Esophagus muscularis mucosa (tissue), 4 donors: ENCODE results near the gene SIGLEC10. TPM values are rescaled to one million over a fixed set of nuclear protein-coding genes. Genes with fewer than 3 reads are reported as not detected.
"Not testable (repeated sequence)": the region's sequence is repeated elsewhere in the genome, so short reads cannot be mapped to it uniquely, and the experiment has no call there.

Experiments used
- DNase-seq: peaks from one replicate; pipeline ENCODE4 v3.0.0-alpha.2; 2017; ENCODE audit errors: extremely low spot score
- H3K27ac ChIP-seq, 4 donors: fragments of 200-600 bp; sonication (generic); replicated peaks in 1 of 4; 1 replicate in 3 of 4; 2 replicates in 1 of 4; pipeline ENCODE4 v1.5.1; 2016 to 2019; ENCODE audit warnings: mild to moderate bottlenecking in 1 of 4
- H3K27me3 ChIP-seq, 4 donors: fragments of 200-600 bp; sonication (generic); one replicate each; pipeline versions ENCODE4 v1.5.1 to v1.6.0; 2016 to 2019
- H3K36me3 ChIP-seq, 4 donors: fragments of 200-600 bp; sonication (generic); one replicate each; pipeline ENCODE4 v1.5.1; 2016 to 2019
- H3K4me1 ChIP-seq, 4 donors: fragments of 200-600 bp; sonication (generic); one replicate each; pipeline ENCODE4 v1.5.1; 2016 to 2019
- H3K4me3 ChIP-seq, 4 donors: fragments of 200-600 bp; sonication (generic); 1 replicate in 2 of 4; 2 replicates in 2 of 4; pipeline ENCODE4 v1.5.1; 2016 to 2019; ENCODE audit warnings: mild to moderate bottlenecking in 4 of 4, moderate library complexity in 1 of 4
- H3K9me3 ChIP-seq, 4 donors: fragments of 200-600 bp; sonication (generic); 1 replicate in 3 of 4; 2 replicates in 1 of 4; pipeline ENCODE4 v1.5.1; 2016 to 2019
- CTCF ChIP-seq, 3 experiments: fragments of 200-600 bp in 2 of 3; fragments of 450-650 bp in 1 of 3; sonication (generic) in 2 of 3; IDR thresholded peaks; one replicate each; pipeline ENCODE4 v1.5.1; 2017 to 2019; ENCODE audit warnings: antibody characterized with exemption in 3 of 3, mild to moderate bottlenecking in 2 of 3, moderate library complexity in 1 of 3
- EP300 ChIP-seq: sonication (generic); formaldehyde crosslinking; IDR thresholded peaks from one replicate; pipeline ENCODE4 v1.6.1; 2017; ENCODE audit warnings: antibody characterized with exemption
- POLR2A ChIP-seq: fragments of 450-650 bp; IDR thresholded peaks from one replicate; pipeline ENCODE4 v1.6.1; 2017; ENCODE audit warnings: antibody characterized with exemption, moderate library complexity, mild to moderate bottlenecking, low read depth
- POLR2AphosphoS5 ChIP-seq, 2 donors: sonication (generic); formaldehyde crosslinking; IDR thresholded peaks; one replicate each; pipeline ENCODE4 v1.6.1; 2017; ENCODE audit warnings: antibody characterized with exemption in 2 of 2
- WGBS: methylation state at CpG from one replicate; pipeline ENCODE4 v1.1.5; 2018; 5-methylcytosine and 5-hydroxymethylcytosine counted together
- intact Hi-C: fragments of 100-400 bp; cut with DNase I; formaldehyde crosslinking; loops from one replicate; pipeline ENCODE4 v1.15.1; 2023
- total RNA-seq, 4 donors: library from RNA; depleted of rRNA; stranded (reverse); fragments of >200 nt; gene quantifications; one replicate each; pipeline versions ENCODE4 v1.1.0 to v1.2.1, GENCODE V29; 2016

Gene SIGLEC10
- total RNA-seq, 4 donors from 2014 or later, result 1.4 to 4.1 (median 2.4) TPM

DNA sequence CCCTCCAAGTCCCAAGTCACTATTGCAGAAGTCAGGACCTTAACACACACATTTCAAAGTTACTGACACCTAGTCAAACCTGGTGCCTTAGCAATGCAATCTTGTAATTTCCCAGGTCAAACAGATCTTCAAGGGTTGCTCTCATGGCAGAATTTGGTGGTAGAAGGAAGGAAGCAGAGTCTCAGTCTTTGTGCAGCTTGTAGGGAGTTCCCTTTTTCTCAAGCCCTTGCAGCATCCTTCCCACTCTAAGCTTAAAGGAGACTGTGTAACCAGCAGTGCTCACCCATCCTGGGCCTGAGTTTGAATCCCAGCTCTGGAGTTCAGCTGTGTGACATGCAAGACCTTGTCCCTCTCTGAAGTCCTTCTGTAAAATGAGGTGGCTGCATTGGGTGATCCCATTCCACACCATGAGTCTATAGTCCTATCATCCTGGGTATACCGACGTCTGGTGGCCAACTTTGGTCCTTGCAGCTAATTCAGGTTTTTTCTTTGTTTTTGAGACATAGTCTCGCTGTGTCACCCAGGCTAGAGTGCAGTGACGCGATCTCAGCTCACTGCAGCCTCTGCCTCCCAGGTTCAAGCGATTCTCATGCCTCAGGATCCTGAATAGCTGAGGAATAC lies 9.8 kb downstream of the SIGLEC10 start:
- peaks cover 0 to 43% (median 0%) of the 10 kb centered on the region in 4 donors for H3K27me3 ChIP-seq
- WGBS, result 52% methylated on average over 6 of the region's 6 CpGs
- H3K36me3 ChIP-seq, result no peaks in the 10 kb centered on the region
- no peak overlapping the region for H3K27ac ChIP-seq
- TF ChIP-seq EP300 (no peak), CTCF (IDR thresholded peaks at IDR 0.05) (peak; percentile 42 to 57 (median 51))
- H3K9me3 ChIP-seq, result peaks cover 0 to 3% (median 1%) of the 10 kb centered on the region in 4 donors
- H3K4me1 ChIP-seq, result no peaks in the 10 kb centered on the region
- intact Hi-C loops, result loop anchor here (5.0 kb wide), 1 partner anchor 70 kb away; no protein-coding TSS in a partner anchor
- DNase-seq, result no peak
- no peak overlapping the region for H3K4me3 ChIP-seq

DNA sequence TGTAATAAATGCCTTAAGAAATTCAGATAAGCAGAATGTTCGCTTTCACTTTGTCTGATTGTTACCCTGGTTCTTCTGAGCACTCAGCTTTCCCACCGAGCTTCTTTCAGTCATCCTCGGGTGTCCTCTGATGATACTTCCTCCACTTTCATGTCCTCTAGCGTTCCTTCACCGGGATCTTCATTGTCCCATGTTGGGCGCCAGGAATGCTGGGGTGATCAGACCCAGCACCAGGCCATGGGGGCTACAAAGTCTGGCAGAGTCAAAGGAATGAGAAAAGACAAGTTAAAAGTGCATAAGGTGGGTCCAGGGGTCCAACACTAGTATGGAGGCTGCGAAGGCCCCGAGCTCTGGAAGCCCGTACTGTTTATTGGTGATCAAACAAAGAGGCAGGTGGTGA lies 15.3 kb downstream of the SIGLEC10 start:
- no peak for DNase-seq
- Histone ChIP-seq H3K4me3 (no peak overlapping the region), H3K27me3 (peaks cover 0 to 22% (median 0%) of the 10 kb centered on the region in 4 donors), H3K36me3 (no peaks in the 10 kb centered on the region), H3K27ac (no peak overlapping the region), H3K4me1 (no peaks in the 10 kb centered on the region), H3K9me3 (peaks cover 0 to 14% (median 8%) of the 10 kb centered on the region in 4 donors)
- WGBS, result 97% methylated on average over 9 of the region's 9 CpGs
- TF ChIP-seq EP300 (no peak), POLR2A (no peak), CTCF (IDR thresholded peaks at IDR 0.05) (no peak), POLR2AphosphoS5 (IDR thresholded peaks at IDR 0.05) (no peak)
- intact Hi-C loops, result no loop called here

- H3K36me3 ChIP-seq, intact Hi-C loops, H3K4me3 ChIP-seq, H3K27ac ChIP-seq, H3K4me1 ChIP-seq, DNase-seq: not testable (repeated sequence)
- Histone ChIP-seq H3K9me3 (peaks cover 0 to 11% (median 8%) of the 10 kb centered on the region in 4 donors), H3K27me3 (peaks cover 0 to 19% (median 0%) of the 10 kb centered on the region in 4 donors)
- WGBS, result 92% methylated on average over 7 of the region's 7 CpGs
Observed at GRCh38 chr19:51399936-51400335, 17.5 kb downstream of the SIGLEC10 start.

GRCh38 chr19:51399231-51399630 lies 18.2 kb downstream of the SIGLEC10 start:
- intact Hi-C loops, result no loop called here
- peaks cover 0 to 11% (median 8%) of the 10 kb centered on the region in 4 donors for H3K9me3 ChIP-seq
- peaks cover 0 to 14% (median 0%) of the 10 kb centered on the region in 4 donors for H3K27me3 ChIP-seq
- no peaks in the 10 kb centered on the region for H3K36me3 ChIP-seq
- H3K4me3 ChIP-seq, result no peak overlapping the region
- H3K27ac ChIP-seq, result no peak overlapping the region
- 96% methylated on average over 5 of the region's 5 CpGs for WGBS
- DNase-seq, result no peak
- no peak for TF ChIP-seq EP300
- no peak for TF ChIP-seq POLR2A
- TF ChIP-seq POLR2AphosphoS5 (IDR thresholded peaks at IDR 0.05), result no peak
- TF ChIP-seq CTCF (IDR thresholded peaks at IDR 0.05), result no peak
- peaks cover 6 to 8% (median 7%) of the 10 kb centered on the region in 4 donors for H3K4me1 ChIP-seq

DNA sequence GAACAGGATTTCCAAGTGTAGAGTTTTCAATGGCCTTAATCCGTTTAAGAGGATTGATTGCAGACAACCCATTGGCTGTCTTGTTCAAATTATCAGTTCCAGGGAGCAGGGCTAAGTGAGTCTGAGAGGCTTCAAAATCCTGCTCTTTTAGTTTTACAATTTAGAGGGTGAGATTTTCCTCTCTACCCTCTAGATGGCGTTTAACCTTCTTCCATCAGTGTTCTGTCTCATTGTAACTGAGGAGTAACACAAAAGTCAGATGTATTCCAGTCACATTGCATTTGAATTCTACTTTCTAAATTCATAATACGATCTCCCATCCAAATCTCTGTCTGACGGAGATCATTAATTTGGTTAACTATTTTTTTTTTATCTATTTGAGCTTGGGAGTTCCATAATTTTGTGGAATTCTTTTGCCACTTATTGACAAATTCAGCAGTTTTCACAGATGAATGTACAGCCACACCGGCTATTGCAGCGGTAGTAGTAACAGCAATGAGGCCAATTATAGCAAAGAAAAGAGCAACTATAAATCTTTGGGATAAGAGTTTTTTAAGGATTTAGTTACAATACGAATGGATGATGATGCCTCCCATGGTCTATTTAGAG lies 19.2 kb downstream of the SIGLEC10 start:
- intact Hi-C loops, result no loop called here
- H3K9me3 ChIP-seq, result peaks cover 0 to 11% (median 8%) of the 10 kb centered on the region in 4 donors
- H3K36me3 ChIP-seq, result no peaks in the 10 kb centered on the region
- TF ChIP-seq CTCF (IDR thresholded peaks at IDR 0.05), result peak; percentile 37 to 58 (median 41)
- no peak for TF ChIP-seq POLR2A
- no peak for TF ChIP-seq POLR2AphosphoS5 (IDR thresholded peaks at IDR 0.05)
- peaks cover 9 to 14% (median 13%) of the 10 kb centered on the region in 4 donors for H3K4me1 ChIP-seq
- no peak overlapping the region for H3K4me3 ChIP-seq
- no peak overlapping the region for H3K27ac ChIP-seq
- H3K27me3 ChIP-seq, result peaks cover 0 to 7% (median 0%) of the 10 kb centered on the region in 4 donors
- no peak for DNase-seq
- 49% methylated on average over 7 of the region's 7 CpGs for WGBS

GRCh38 chr19:51397453-51397852 lies 20.0 kb downstream of the SIGLEC10 start:
- DNase-seq, intact Hi-C loops, H3K27ac ChIP-seq, H3K27me3 ChIP-seq, H3K36me3 ChIP-seq, H3K4me3 ChIP-seq: not testable (repeated sequence)
- peaks cover 9 to 14% (median 13%) of the 10 kb centered on the region in 4 donors for H3K4me1 ChIP-seq
- WGBS, result 77% methylated on average over 8 of the region's 9 CpGs
- H3K9me3 ChIP-seq, result peaks cover 0 to 11% (median 6%) of the 10 kb centered on the region in 4 donors
